Retinal pigment epithelial cell (primary cell): ENCODE results near the gene RASGRP2.

Source experiments
- DNase-seq: peaks from one replicate; pipeline ENCODE4 v3.0.0-alpha.2; 2010; ENCODE audit warnings: low read depth
- H3K4me3 ChIP-seq: 2 replicates; pipeline ENCODE4 v1.5.1; 2011; ENCODE audit warnings: mild to moderate bottlenecking, low read length, control low read depth, moderate library complexity
- CTCF ChIP-seq: conservative IDR thresholded peaks from 2 replicates; pipeline ENCODE4 v1.5.1; 2011; ENCODE audit warnings: low read depth, low read length, control low read depth, inconsistent platforms

The RASGRP2 gene

DNA sequence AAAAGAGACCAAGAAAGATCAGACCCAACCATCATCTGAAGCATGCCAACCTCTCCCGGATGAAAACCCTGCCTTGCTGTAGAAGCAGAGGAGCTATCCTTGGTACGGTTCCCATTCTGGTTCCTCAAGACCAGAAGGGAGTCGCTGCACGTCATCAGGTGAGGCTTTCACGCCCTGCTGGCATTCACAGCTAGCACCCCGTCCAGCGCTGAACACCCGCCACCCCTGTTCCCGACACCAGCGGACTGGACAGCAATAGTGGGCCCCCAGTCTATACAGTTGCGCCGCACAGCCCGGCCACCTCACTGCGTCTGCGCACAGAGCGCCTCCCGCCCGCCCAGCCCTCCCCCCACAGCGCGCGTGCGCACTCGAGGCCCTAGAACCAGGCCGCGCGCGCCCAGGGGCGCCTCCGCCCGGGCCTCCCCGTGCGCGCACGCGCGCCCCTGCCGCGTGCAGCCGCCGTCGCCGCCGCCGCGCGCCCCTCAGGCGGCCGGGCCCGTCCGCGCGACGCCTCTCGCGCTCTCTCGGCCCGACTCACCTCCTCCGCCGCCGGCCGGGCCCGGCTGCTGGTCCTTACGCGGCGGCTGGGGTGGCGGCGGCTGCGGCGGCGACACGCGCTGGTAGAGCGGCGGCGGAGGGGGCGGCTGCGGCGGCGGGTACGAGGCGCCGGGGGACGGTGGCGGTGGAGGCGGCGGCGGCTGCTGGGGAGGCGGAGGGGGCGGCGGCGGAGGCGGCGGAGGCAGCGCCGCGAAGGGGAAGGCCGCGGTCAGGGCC, 33.7 kb upstream of the RASGRP2 start:
- peak overlapping the region; percentile 77 for H3K4me3 ChIP-seq

DNA sequence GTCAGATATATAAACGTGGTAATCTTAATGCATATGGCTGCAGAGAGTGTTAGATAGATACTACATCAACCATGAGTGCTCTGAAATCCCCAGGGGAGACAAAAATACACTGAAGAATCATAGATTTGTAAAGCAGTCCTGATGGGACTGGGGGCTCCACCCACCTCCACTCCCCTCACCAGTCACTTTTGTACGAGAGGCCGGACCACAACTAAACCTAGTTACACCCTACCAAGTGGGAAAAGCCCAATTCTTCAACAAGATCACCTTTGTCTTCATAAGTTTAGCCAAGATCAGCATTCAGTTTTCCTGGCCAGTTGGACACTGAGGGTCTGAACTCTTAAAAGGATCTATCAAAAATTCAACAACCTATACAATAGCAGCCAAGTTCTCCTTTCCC, 32.9 kb upstream of the RASGRP2 start:
- no peak for DNase-seq
- peak overlapping the region; percentile 77 for H3K4me3 ChIP-seq
- no peak for TF ChIP-seq CTCF

More for the DNA sequence above, 33.7 kb upstream of the RASGRP2 start:
- no peak for TF ChIP-seq CTCF
- no peak for DNase-seq

DNA sequence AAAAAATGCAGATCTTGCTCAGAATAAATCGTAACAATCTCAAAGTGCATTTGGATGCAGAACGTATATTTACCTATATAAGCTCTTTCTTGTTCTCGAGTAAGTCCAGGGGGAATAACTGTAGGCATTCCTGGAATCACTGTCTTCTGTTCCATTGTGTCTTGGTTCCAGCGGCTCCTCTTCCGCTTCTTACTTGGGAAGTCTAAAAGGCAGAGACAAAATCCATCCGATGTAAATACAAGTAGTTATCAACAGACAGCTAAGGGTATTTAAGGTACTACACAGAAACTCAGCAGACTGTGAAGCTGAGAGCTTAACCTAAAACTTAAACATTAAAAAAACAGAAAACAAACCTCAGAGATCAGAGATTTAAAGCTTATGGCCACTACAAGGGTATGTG, 32.5 kb upstream of the RASGRP2 start:
- TF ChIP-seq CTCF, result no peak
- H3K4me3 ChIP-seq, result peak overlapping the region; percentile 77
- DNase-seq, result no peak

DNA sequence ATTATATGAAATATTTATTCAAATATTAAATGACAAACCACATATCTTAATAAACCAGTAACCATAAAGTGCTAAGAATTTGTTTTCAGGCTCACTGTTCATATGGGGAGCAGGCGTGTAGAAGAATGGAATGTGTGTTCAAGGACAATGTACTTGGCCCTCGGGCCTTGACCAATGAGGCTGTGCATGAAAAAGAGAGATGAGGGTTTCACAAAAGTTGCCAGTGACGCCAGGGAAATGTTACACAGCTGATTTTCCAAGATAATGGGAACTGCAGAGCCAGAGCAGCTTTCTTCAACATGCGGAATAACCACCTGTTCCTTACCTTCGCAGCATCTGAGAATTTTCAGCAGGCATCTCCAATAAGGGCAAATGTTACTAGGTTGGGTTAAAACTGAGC, 30.2 kb upstream of the RASGRP2 start:
- TF ChIP-seq CTCF, result no peak

DNA sequence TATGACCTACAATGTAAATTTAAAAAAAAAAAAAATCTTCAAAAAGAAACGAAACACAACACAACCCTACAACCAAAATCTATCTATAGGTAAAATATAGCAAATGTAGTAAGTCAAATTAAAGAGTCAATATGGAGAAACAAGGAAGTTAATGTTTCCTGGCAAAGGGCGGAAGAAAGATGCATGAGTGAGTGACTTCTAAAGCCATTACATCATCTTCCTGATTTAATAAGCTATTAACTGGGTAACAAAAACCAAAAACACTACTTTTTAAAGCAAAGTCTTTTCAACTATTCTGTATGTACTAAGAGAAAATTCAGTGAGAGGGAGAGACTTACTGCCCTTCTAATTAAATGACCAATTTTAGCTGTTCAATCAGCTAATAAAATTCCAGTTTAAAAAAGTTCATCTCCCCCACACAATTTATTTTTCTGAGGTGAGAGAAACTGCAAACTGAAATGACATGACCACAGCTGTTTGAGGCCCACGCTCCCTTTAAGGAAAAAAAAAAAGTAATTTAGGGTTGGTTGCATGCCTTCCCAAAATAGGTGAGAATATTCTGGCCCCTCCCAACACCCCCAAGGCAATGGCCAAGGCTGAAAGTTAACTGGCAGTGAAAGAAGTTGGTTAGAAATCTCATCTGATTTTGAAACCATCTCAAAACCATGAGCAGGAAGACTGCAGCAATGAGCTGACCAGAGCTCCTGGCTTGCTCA, 28.5 kb upstream of the RASGRP2 start:
- DNase-seq, result no peak
- no peak for TF ChIP-seq CTCF
- H3K4me3 ChIP-seq, result no peak overlapping the region

More for the DNA sequence above, 30.2 kb upstream of the RASGRP2 start:
- no peak overlapping the region for H3K4me3 ChIP-seq
- no peak for DNase-seq

DNA sequence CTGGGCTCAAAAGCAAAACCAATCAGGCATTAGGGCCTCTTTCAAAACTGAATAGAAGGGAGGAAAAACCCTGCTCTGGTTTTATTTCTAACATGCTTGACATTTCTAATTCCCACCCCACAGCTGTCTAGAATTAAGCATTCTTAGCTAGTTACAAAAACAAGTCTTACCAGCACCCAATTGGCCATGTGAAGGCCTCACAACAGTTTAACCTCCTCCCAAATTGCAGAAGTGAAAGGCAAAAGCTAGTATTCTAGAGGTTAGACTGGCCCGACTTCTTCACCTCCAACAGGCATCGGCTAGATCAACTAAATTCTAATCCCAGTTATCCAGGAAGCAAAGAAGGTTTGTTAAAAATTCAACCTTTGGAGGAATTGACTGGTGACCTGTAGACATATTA, 27.9 kb upstream of the RASGRP2 start:
- DNase-seq, result no peak
- no peak overlapping the region for H3K4me3 ChIP-seq
- no peak for TF ChIP-seq CTCF

DNA sequence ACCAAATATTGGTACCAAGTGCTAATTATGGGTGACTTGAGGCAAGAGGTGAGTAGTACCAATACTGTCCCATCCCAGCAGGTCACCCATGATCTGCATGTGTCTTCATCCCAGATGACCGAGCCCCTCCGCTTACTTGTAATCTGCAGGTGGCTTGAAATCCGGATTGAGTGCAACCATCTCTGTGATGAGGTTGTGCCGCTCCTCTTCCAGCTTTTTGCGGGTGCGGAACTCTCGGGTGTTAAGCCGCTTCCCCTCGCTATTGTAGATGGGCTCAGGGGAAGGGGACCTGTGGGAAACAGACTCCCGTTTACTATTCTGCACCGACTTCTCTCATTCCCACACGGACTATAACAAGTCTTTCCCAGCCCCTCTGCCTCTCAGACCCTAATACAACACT, 26.2 kb upstream of the RASGRP2 start:
- DNase-seq, result no peak
- H3K4me3 ChIP-seq, result no peak overlapping the region
- TF ChIP-seq CTCF, result no peak
